H1 (cell line): ENCODE results near the gene AGAP1. TPM values are rescaled to one million over a fixed set of nuclear protein-coding genes. Genes with fewer than 3 reads are reported as not detected.

Experiments
- CTCF ChIA-PET: fragments of 300-600 bp; sonication (Branson Sonifier 250); formaldehyde crosslinking; loops from one replicate; lab custom pipeline; 2021; ENCODE audit not compliant: partially characterized antibody; lab: Charles Lee
- POLR2A ChIA-PET: fragments of 300-600 bp; sonication (Branson Sonifier 250); formaldehyde crosslinking; loops from one replicate; lab custom pipeline; 2021; ENCODE audit warnings: inconsistent platforms; ENCODE audit not compliant: partially characterized antibody; lab: Charles Lee
- DNase-seq, 2 experiments: peaks; one replicate each; pipeline versions ENCODE4 v3.0.0 to v3.0.0-alpha.2; 2010 to 2022; ENCODE audit warnings: low spot score in 2 of 2, low read depth in 1 of 2, mixed read lengths in 1 of 2
- FAIRE-seq: peaks from 2 replicates; lab custom pipeline; 2011; peaks lifted over from hg19 to GRCh38; lab: Jason Lieb, UNC
- H2AFZ ChIP-seq: 2 replicates; pipeline ENCODE4 v1.8.1; 2012; ENCODE audit warnings: low read length, inconsistent platforms
- H2AK5ac ChIP-seq: 2 replicates; pipeline ENCODE4 v1.6.1; 2013; ENCODE audit warnings: low read depth, low read length
- H2BK120ac ChIP-seq: replicated peaks from 2 replicates; pipeline ENCODE3; 2013; ENCODE audit warnings: low read depth, low read length, inconsistent platforms
- H2BK12ac ChIP-seq: 2 replicates; pipeline ENCODE4 v1.6.1; 2013; ENCODE audit warnings: low read depth, low read length
- H2BK15ac ChIP-seq: 2 replicates; pipeline ENCODE4 v1.6.1; 2013; ENCODE audit warnings: low read length
- H2BK20ac ChIP-seq: 2 replicates; pipeline ENCODE4 v1.6.1; 2013; ENCODE audit warnings: low read length
- H2BK5ac ChIP-seq: 2 replicates; pipeline ENCODE4 v1.6.1; 2013; ENCODE audit warnings: low read depth, low read length
- H3K14ac ChIP-seq: 2 replicates; pipeline ENCODE4 v1.6.1; 2013; ENCODE audit warnings: inconsistent platforms; ENCODE audit not compliant: insufficient read length
- H3K18ac ChIP-seq: 2 replicates; pipeline ENCODE4 v1.6.1; 2013; ENCODE audit warnings: low read length; ENCODE audit errors: extremely low read depth
- H3K23ac ChIP-seq: 2 replicates; pipeline ENCODE4 v1.6.1; 2013; ENCODE audit warnings: inconsistent platforms; ENCODE audit not compliant: insufficient read length
- H3K23me2 ChIP-seq: 2 replicates; pipeline ENCODE4 v1.6.1; 2013; ENCODE audit warnings: low read depth, low read length
- H3K27ac ChIP-seq: 2 replicates; pipeline ENCODE4 v1.6.1; 2011; ENCODE audit warnings: low read depth, low read length, inconsistent platforms
- H3K27me3 ChIP-seq, 4 experiments: replicated peaks in 1 of 4; 1 replicate in 1 of 4; 2 replicates in 3 of 4; pipeline versions ENCODE4 v1.6.1 to v1.8.1; 2011 to 2013; ENCODE audit warnings: low read length in 3 of 4, mild to moderate bottlenecking in 3 of 4, inconsistent platforms in 2 of 4, mixed read lengths in 2 of 4, moderate library complexity in 1 of 4; ENCODE audit not compliant: control insufficient read depth in 3 of 4, insufficient read depth in 3 of 4; ENCODE audit errors: extremely low read depth in 1 of 4
- H3K36me3 ChIP-seq, 4 experiments: 2 replicates each; pipeline versions ENCODE4 v1.6.1 to v1.8.1; 2011 to 2013; ENCODE audit warnings: mild to moderate bottlenecking in 4 of 4, low read length in 3 of 4, moderate library complexity in 2 of 4, control low read depth in 1 of 4, inconsistent platforms in 1 of 4; ENCODE audit not compliant: insufficient read depth in 4 of 4, control insufficient read depth in 2 of 4
- H3K4ac ChIP-seq: replicated peaks from 2 replicates; pipeline ENCODE3; 2013; ENCODE audit warnings: low read length, low read depth, mixed read lengths, inconsistent platforms; ENCODE audit not compliant: insufficient read length
- H3K4me1 ChIP-seq, 4 experiments: replicated peaks in 1 of 4; 1 replicate in 1 of 4; 2 replicates in 3 of 4; pipeline versions ENCODE4 v1.6.1 to v1.8.1; 2011 to 2013; ENCODE audit warnings: low read length in 3 of 4, inconsistent platforms in 2 of 4, mixed read lengths in 1 of 4; ENCODE audit not compliant: insufficient read depth in 4 of 4, control insufficient read depth in 3 of 4
- H3K4me2 ChIP-seq, 2 experiments: 2 replicates each; pipeline versions ENCODE4 v1.6.1 to v1.8.1; 2011 to 2013; ENCODE audit warnings: low read depth in 2 of 2, low read length in 2 of 2, control low read depth in 1 of 2, inconsistent platforms in 1 of 2, mild to moderate bottlenecking in 1 of 2; ENCODE audit not compliant: insufficient read depth in 1 of 2
- H3K4me3 ChIP-seq, 4 experiments: fragments of 200-600, 300-600 bp in 1 of 4; sonication (generic), shearing (Covaris generic), sonication (Bioruptor Twin) in 1 of 4; 2 replicates each; pipeline versions ENCODE4 v1.5.1 to v1.8.1; 2011 to 2016; ENCODE audit warnings: low read length in 4 of 4, low read depth in 3 of 4, control low read depth in 2 of 4, inconsistent platforms in 2 of 4, mild to moderate bottlenecking in 2 of 4, mixed read lengths in 1 of 4, moderate library complexity in 1 of 4; ENCODE audit not compliant: insufficient read depth in 2 of 4; ENCODE audit errors: extremely low read depth in 1 of 4
- H3K56ac ChIP-seq: replicated peaks from 2 replicates; pipeline ENCODE3; 2013; ENCODE audit warnings: low read depth, mild to moderate bottlenecking, mixed read lengths, low read length, inconsistent platforms; ENCODE audit not compliant: insufficient read length
- H3K79me1 ChIP-seq: 2 replicates; pipeline ENCODE4 v1.6.1; 2013; ENCODE audit warnings: low read depth, low read length, control low read depth
- H3K79me2 ChIP-seq, 2 experiments: 2 replicates each; pipeline versions ENCODE4 v1.6.1 to v1.8.1; 2012 to 2013; ENCODE audit warnings: low read length in 2 of 2, mild to moderate bottlenecking in 2 of 2, inconsistent platforms in 1 of 2; ENCODE audit not compliant: insufficient read depth in 2 of 2, control insufficient read depth in 1 of 2
- H3K9ac ChIP-seq, 4 experiments: replicated peaks in 1 of 4; 1 replicate in 1 of 4; 2 replicates in 3 of 4; pipeline versions ENCODE4 v1.6.1 to v1.8.1; 2011 to 2013; ENCODE audit warnings: low read depth in 3 of 4, low read length in 3 of 4, control low read depth in 2 of 4, mild to moderate bottlenecking in 2 of 4, moderate library complexity in 2 of 4, inconsistent platforms in 1 of 4; ENCODE audit errors: extremely low read depth in 1 of 4
- H3K9me3 ChIP-seq, 2 experiments: 2 replicates each; pipeline versions ENCODE4 v1.6.1 to v1.8.1; 2012 to 2013; ENCODE audit warnings: mild to moderate bottlenecking in 2 of 2, moderate library complexity in 2 of 2, control low read depth in 1 of 2, inconsistent platforms in 1 of 2, low read depth in 1 of 2, low read length in 1 of 2, mixed read lengths in 1 of 2; ENCODE audit not compliant: insufficient read depth in 2 of 2
- H4K20me1 ChIP-seq, 2 experiments: replicated peaks in 1 of 2; 2 replicates each; pipeline versions ENCODE3 to v1.8.1; 2011 to 2013; ENCODE audit warnings: inconsistent platforms in 2 of 2, low read length in 2 of 2, mild to moderate bottlenecking in 1 of 2; ENCODE audit not compliant: insufficient read depth in 2 of 2, control insufficient read depth in 1 of 2
- H4K5ac ChIP-seq: 2 replicates; pipeline ENCODE4 v1.6.1; 2013; ENCODE audit warnings: low read length, low read depth, mixed read lengths, inconsistent platforms; ENCODE audit not compliant: insufficient read length
- H4K8ac ChIP-seq: 2 replicates; pipeline ENCODE4 v1.8.0; 2013; ENCODE audit warnings: mild to moderate bottlenecking, moderate library complexity, low read length, inconsistent platforms; ENCODE audit not compliant: insufficient read depth; ENCODE audit errors: extremely low read depth
- H4K91ac ChIP-seq: replicated peaks from 2 replicates; pipeline ENCODE3; 2013; ENCODE audit warnings: low read length, mixed read lengths, inconsistent platforms; ENCODE audit not compliant: insufficient read length
- MAFK ChIP-seq: IDR thresholded peaks from 2 replicates; pipeline ENCODE4 v1.6.1; 2012; ENCODE audit warnings: low read depth, mild to moderate bottlenecking, improper control_type of control experiment, low read length
- TCF12 ChIP-seq: IDR thresholded peaks from 2 replicates; pipeline ENCODE4 v1.6.1; 2011; ENCODE audit warnings: low read depth, mild to moderate bottlenecking, low read length
- WGBS, 2 experiments: shearing (Covaris generic) in 1 of 2; methylation state at CpG; one replicate each; pipeline versions ENCODE4 v1.1.6 to v1.1.7; 2013 to 2015; ENCODE audit warnings: low lambda C conversion rate in 2 of 2, mixed read lengths in 2 of 2, inconsistent platforms in 1 of 2, low coverage in 1 of 2, missing lambda C conversion rate in 1 of 2; ENCODE audit not compliant: insufficient replicate concordance in 2 of 2, insufficient coverage in 1 of 2, insufficient read length in 1 of 2; ENCODE audit errors: extremely low coverage in 1 of 2, missing lambda C conversion rate in 1 of 2; 5-methylcytosine and 5-hydroxymethylcytosine counted together
- polyA plus RNA-seq, 7 experiments: library from polyadenylated mRNA; depleted of rRNA in 3 of 7; stranded (reverse) in 5 of 7; unstranded in 2 of 7; fragments of >200 nt in 5 of 7; fragments of 200-250 nt in 2 of 7; gene quantifications; 1 replicate in 5 of 7; 2 replicates in 1 of 7; 4 replicates in 1 of 7; pipeline versions ENCODE4 v1.2.1 to v1.2.3, GENCODE V29; 2011 to 2013; ENCODE audit warnings: missing spikeins in 2 of 7, mixed read lengths in 2 of 7
- total RNA-seq: library from RNA; stranded (reverse); fragmentation: NEBNext Ultra II Directional; extraction: Animal tissue kit (Norgen Biotek cat#: 25700); gene quantifications from 2 replicates; pipeline ENCODE4 v1.2.1, GENCODE V29; 2021

AGAP1 gene
- total and polyA plus RNA-seq, 2 of the 8 experiments (the other 6 are each of a cell fraction or from before 2014, with no cell fraction given) = 18.1 to 39.4 TPM

DNA sequence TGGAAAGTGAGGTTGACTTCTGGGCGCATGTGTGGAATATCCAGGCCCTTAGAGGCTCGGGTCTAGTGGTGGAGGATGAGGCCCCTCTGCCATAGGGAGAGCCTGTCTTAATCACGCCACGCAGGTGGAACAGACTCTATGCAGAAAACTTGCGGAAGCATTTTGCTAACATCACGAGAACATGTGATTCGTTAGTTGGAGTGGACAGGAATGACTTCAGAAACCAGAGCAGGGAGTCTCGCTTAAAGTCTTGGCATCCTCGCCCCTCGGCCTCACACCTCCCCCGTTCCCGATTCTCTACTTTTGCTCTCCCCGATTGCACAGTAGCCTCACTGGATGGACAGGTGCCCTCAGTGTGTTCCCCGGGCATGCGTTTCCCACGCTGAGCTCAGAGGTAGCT, 340.9 kb downstream of the AGAP1 start:
- Histone ChIP-seq H3K9me3 (no peaks in the 10 kb centered on the region), H2BK12ac (no peak overlapping the region), H3K56ac (no peak overlapping the region), H3K27ac (no peak overlapping the region), H3K4me2 (no peak overlapping the region), H3K18ac (no peak overlapping the region), H3K23ac (no peak overlapping the region), H4K91ac (no peak overlapping the region), H2BK5ac (no peak overlapping the region), H2AK5ac (no peak overlapping the region), H3K4me3 (no peak overlapping the region), H2BK20ac (no peak overlapping the region), H4K20me1 (no peaks in the 10 kb centered on the region), H3K14ac (no peak overlapping the region), H3K79me2 (no peaks in the 10 kb centered on the region), H2BK120ac (no peak overlapping the region), H3K9ac (no peak overlapping the region), H4K8ac (no peak overlapping the region), H3K23me2 (no peaks in the 10 kb centered on the region), H2BK15ac (no peak overlapping the region), H3K27me3 (no peaks in the 10 kb centered on the region), H3K36me3 (no peaks in the 10 kb centered on the region), H3K4me1 (peaks cover 0 to 6% (median 3%) of the 10 kb centered on the region in 4 experiments; a peak in 4 of 7 replicates), H2AFZ (no peak overlapping the region), H4K5ac (no peak overlapping the region), H3K79me1 (no peaks in the 10 kb centered on the region), H3K4ac (no peak overlapping the region)
- TF ChIP-seq TCF12 (no peak), MAFK (no peak)
- FAIRE-seq = no peak
- no peak for DNase-seq
- CTCF ChIA-PET = interaction anchor here (0.8 to 1.4 kb wide), 5 partner anchors 9 to 343 kb away, joined by 3 to 4 read pairs (median 3); no protein-coding TSS in a partner anchor
- WGBS, 2 experiments = 96% methylated on average over 16 of the region's 16 CpGs; no CpG with 5 or more reads in 1 of the 2 experiments
- POLR2A ChIA-PET = no interaction called here
